Gastrocnemius medialis (tissue), 4 donors: ENCODE measurements around the gene MEGF11. TPM values are rescaled to one million over a fixed set of nuclear protein-coding genes. Genes with fewer than 3 reads are reported as not detected.

ENCODE experiments used
- ATAC-seq, 2 donors: fragments of 150-250 bp; one replicate each; pipeline ENCODE4 v1.9.1; 2016
- DNase-seq, 2 donors: peaks; one replicate each; pipeline ENCODE4 v3.0.0-alpha.2; 2019
- H3K27ac ChIP-seq, 4 donors: fragments of 200-600 bp; sonication (generic); 1 replicate in 1 of 4; 2 replicates in 3 of 4; pipeline ENCODE4 v1.5.1; 2016 to 2018; ENCODE audit warnings: mild to moderate bottlenecking in 2 of 4, moderate library complexity in 1 of 4
- H3K27me3 ChIP-seq, 3 donors: fragments of 200-600 bp; sonication (generic) in 2 of 3; 1 replicate in 1 of 3; 2 replicates in 2 of 3; pipeline versions ENCODE4 v1.5.1 to v1.6.0; 2016 to 2019; ENCODE audit warnings: mild to moderate bottlenecking in 1 of 3, moderate library complexity in 1 of 3
- H3K36me3 ChIP-seq, 2 donors: fragments of 200-600 bp; sonication (generic) in 1 of 2; one replicate each; pipeline ENCODE4 v1.5.1; 2017 to 2018
- H3K4me1 ChIP-seq, 2 donors: fragments of 200-600 bp; sonication (generic) in 1 of 2; one replicate each; pipeline ENCODE4 v1.5.1; 2016 to 2017; ENCODE audit warnings: mild to moderate bottlenecking in 2 of 2
- H3K4me3 ChIP-seq, 4 donors: fragments of 200-600 bp; sonication (generic) in 3 of 4; 1 replicate in 1 of 4; 2 replicates in 3 of 4; pipeline ENCODE4 v1.5.1; 2016 to 2019; ENCODE audit warnings: mild to moderate bottlenecking in 2 of 4
- H3K9me3 ChIP-seq, 3 donors: fragments of 200-600 bp; sonication (generic) in 2 of 3; 1 replicate in 1 of 3; 2 replicates in 2 of 3; pipeline ENCODE4 v1.5.1; 2016 to 2019
- CTCF ChIP-seq, 5 experiments: fragments of 450-650 bp in 3 of 5; fragments of 200-600 bp in 2 of 5; sonication (generic) in 2 of 5; IDR thresholded peaks in 4 of 5; conservative IDR thresholded peaks in 1 of 5; 1 replicate in 4 of 5; 2 replicates in 1 of 5; pipeline ENCODE4 v1.5.1; 2016 to 2019; ENCODE audit warnings: antibody characterized with exemption in 5 of 5, mild to moderate bottlenecking in 3 of 5, moderate library complexity in 3 of 5
- POLR2A ChIP-seq, 2 donors: fragments of 450-650 bp; IDR thresholded peaks; one replicate each; pipeline ENCODE4 v1.6.1; 2017; ENCODE audit warnings: antibody characterized with exemption in 2 of 2, mild to moderate bottlenecking in 2 of 2, moderate library complexity in 2 of 2
- in situ Hi-C, 4 donors: fragments of 200-750 bp; cut with MboI; loops; one replicate each; pipeline versions ENCODE4 v1.15.0 to v1.8.0; 2017; ENCODE audit warnings: low sequenced_read_pairs in 4 of 4
- intact Hi-C: fragments of 100-400 bp; cut with DNase I; formaldehyde crosslinking; loops from one replicate; pipeline ENCODE4 v1.15.1; 2023; ENCODE audit warnings: low total_unique reads
- total RNA-seq, 4 donors: library from RNA; depleted of rRNA; stranded (reverse); fragments of >200 nt; gene quantifications; one replicate each; pipeline versions ENCODE4 v1.1.0 to v1.2.3, GENCODE V29; 2016

MEGF11 gene
- total RNA-seq, 4 donors from 2014 or later: not detected

GRCh38 chr15:65920121-65920520 is 333.4 kb downstream of the MEGF11 start:
- TF ChIP-seq POLR2A (IDR thresholded peaks at IDR 0.05) (no peak), CTCF (IDR thresholded peaks at IDR 0.05 in 4 of 5, conservative IDR thresholded peaks at IDR 0.05 in 1 of 5) (no peak)
- H3K27ac ChIP-seq: no peak overlapping the region
- DNase-seq (no peak), ATAC-seq (no peak)
- intact Hi-C loops: no loop called here
- in situ Hi-C loops: no loop called here
- no peaks in the 10 kb centered on the region for H3K36me3 ChIP-seq
- no peaks in the 10 kb centered on the region for H3K9me3 ChIP-seq
- no peak overlapping the region for H3K4me3 ChIP-seq
- no peaks in the 10 kb centered on the region for H3K27me3 ChIP-seq
- H3K4me1 ChIP-seq: peaks cover 0 to 2% of the 10 kb centered on the region in 2 donors

- DNase-seq (no peak), ATAC-seq (no peak)
- H3K36me3 ChIP-seq: no peaks in the 10 kb centered on the region
- in situ Hi-C loops: no loop called here
- H3K4me1 ChIP-seq: peaks cover 0 to 2% of the 10 kb centered on the region in 2 donors
- no peak for TF ChIP-seq POLR2A (IDR thresholded peaks at IDR 0.05)
- no peak for TF ChIP-seq CTCF (IDR thresholded peaks at IDR 0.05 in 4 of 5, conservative IDR thresholded peaks at IDR 0.05 in 1 of 5)
- no peak overlapping the region for H3K27ac ChIP-seq
- intact Hi-C loops: loop anchor here (5.0 kb wide), 1 partner anchor 273 kb away; no protein-coding TSS in a partner anchor
- H3K27me3 ChIP-seq: no peaks in the 10 kb centered on the region
- H3K4me3 ChIP-seq: no peak overlapping the region
- H3K9me3 ChIP-seq: no peaks in the 10 kb centered on the region
Observed at GRCh38 chr15:65919353-65919752, 334.2 kb downstream of the MEGF11 start.

DNA sequence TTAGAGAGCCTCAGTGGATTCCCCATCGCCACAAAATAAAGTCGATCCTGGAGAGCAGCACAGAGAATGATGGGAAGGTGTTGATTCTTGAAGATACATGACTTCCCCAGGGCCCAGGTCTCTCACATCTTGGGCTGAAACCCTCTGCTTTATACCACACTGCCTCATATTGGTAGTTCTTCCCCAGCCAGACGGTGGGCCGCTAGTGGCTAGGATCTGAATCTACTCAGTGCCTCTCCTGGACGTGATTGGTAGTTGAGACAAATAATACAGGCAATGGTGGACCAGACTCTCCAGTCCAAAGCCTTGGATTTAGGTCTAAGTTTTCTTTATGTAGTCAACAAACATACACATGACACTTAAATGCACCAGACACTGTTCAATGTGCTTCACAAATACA is 334.6 kb downstream of the MEGF11 start:
- TF ChIP-seq POLR2A (IDR thresholded peaks at IDR 0.05) (no peak), CTCF (IDR thresholded peaks at IDR 0.05 in 4 of 5, conservative IDR thresholded peaks at IDR 0.05 in 1 of 5) (no peak)
- Histone ChIP-seq H3K27me3 (no peaks in the 10 kb centered on the region), H3K36me3 (no peaks in the 10 kb centered on the region), H3K4me3 (no peak overlapping the region), H3K27ac (no peak overlapping the region), H3K9me3 (no peaks in the 10 kb centered on the region), H3K4me1 (peaks cover 0 to 2% of the 10 kb centered on the region in 2 donors)
- DNase-seq (no peak), ATAC-seq (no peak)
- in situ Hi-C loops: no loop called here
- intact Hi-C loops: loop anchor here (5.0 kb wide), 1 partner anchor 273 kb away; no protein-coding TSS in a partner anchor

DNA sequence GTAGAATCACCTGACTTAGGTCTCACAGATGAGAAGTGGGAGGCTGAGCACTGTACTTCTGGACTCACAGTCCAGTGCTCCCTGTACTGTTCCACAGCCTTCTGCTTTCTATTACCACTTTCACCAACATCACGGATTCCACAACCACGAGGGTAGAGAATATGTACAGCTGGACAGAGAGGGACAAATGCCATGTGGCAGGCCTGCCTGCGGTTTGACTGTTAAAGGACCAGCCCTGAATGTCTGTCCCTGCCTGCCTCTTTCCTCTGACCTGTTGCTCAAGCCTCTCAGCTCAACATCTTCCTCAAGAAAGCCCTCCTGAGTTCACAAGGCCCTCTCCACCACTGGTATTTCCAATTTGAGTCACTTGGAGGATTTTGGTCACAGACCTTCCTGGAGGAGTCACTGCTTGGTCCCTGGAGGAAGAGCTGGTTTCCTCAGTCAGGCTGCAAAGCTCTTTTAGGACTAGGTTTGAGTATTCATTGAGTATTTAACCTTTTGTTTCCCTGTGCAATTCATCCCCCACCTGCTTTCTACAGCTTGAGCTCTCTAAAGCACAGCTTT is 335.1 kb downstream of the MEGF11 start:
- Histone ChIP-seq H3K36me3 (no peaks in the 10 kb centered on the region), H3K27ac (no peak overlapping the region), H3K4me1 (peaks cover 0 to 2% of the 10 kb centered on the region in 2 donors), H3K27me3 (no peaks in the 10 kb centered on the region), H3K9me3 (no peaks in the 10 kb centered on the region), H3K4me3 (no peak overlapping the region)
- ATAC-seq (no peak), DNase-seq (no peak)
- in situ Hi-C loops: no loop called here
- TF ChIP-seq CTCF (IDR thresholded peaks at IDR 0.05 in 4 of 5, conservative IDR thresholded peaks at IDR 0.05 in 1 of 5) (no peak), POLR2A (IDR thresholded peaks at IDR 0.05) (no peak)
- intact Hi-C loops: loop anchor here (5.0 kb wide), 1 partner anchor 274 kb away; no protein-coding TSS in a partner anchor

DNA sequence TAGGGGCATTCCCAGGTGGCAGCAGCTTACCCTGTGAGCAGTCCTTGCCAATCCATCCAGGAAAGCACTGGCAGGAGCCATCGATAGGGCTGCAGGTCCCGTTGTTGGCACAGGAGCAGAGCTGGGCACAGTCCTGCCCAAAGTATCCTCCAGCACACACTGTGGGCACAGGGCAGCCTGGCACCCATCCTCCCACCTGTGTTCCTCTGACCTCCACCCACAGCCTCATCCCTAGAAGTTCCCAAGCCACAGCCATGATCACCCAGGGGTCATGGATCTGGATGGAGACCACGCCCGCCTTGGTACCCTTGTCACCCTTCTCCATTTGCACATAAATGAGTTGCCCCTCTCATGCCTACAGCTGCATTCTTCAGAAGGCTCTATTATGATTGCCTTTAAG is 335.6 kb downstream of the MEGF11 start:
- no peak overlapping the region for H3K27ac ChIP-seq
- H3K27me3 ChIP-seq: no peaks in the 10 kb centered on the region
- peaks cover 0 to 2% of the 10 kb centered on the region in 2 donors for H3K4me1 ChIP-seq
- H3K9me3 ChIP-seq: no peaks in the 10 kb centered on the region
- intact Hi-C loops (loop anchor here (5.0 kb wide), 1 partner anchor 274 kb away; no protein-coding TSS in a partner anchor), in situ Hi-C loops (no loop called here)
- no peak overlapping the region for H3K4me3 ChIP-seq
- ATAC-seq (no peak), DNase-seq (no peak)
- TF ChIP-seq POLR2A (IDR thresholded peaks at IDR 0.05) (no peak), CTCF (IDR thresholded peaks at IDR 0.05 in 4 of 5, conservative IDR thresholded peaks at IDR 0.05 in 1 of 5) (no peak)
- H3K36me3 ChIP-seq: no peaks in the 10 kb centered on the region
